Brain microvascular endothelial cell (primary cell): ENCODE data around the gene RUNX1.

Source experiments
- DNase-seq: peaks from one replicate; pipeline ENCODE4 v3.0.0-alpha.2; 2020
- H3K27ac ChIP-seq: fragments of 250-450 bp; sonication (Bioruptor Pico); 2 replicates; pipeline ENCODE4 v1.5.1; 2020; ENCODE audit warnings: mild to moderate bottlenecking, moderate library complexity
- H3K27me3 ChIP-seq: fragments of 250-450 bp; sonication (Bioruptor Pico); replicated peaks from 2 replicates; pipeline ENCODE4 v1.5.1; 2020; ENCODE audit warnings: mild to moderate bottlenecking
- H3K36me3 ChIP-seq: fragments of 250-450 bp; sonication (Bioruptor Pico); replicated peaks from 2 replicates; pipeline ENCODE4 v1.5.1; 2020; ENCODE audit warnings: mild to moderate bottlenecking
- H3K4me3 ChIP-seq: 2 replicates; pipeline ENCODE4 v1.5.1; 2011; ENCODE audit warnings: low read depth, mild to moderate bottlenecking, control low read depth, low read length, moderate library complexity
- in situ Hi-C: cut with HindIII; loops from 2 replicates; pipeline ENCODE4 v1.10.0; 2017; ENCODE audit warnings: low sequenced_read_pairs, low pct_ligation_motif_present
- TF ChIP-seq, protein P1 (sequence below): IDR thresholded peaks from 2 replicates; pipeline ENCODE4 v1.5.1; 2011; ENCODE audit warnings: low read depth, mild to moderate bottlenecking, moderate library complexity, low read length, control low read depth, inconsistent platforms; ENCODE audit errors: missing control alignments

Gene RUNX1

GRCh38 chr21:35028451-35028978 is 20.6 kb downstream of the RUNX1 start:
- no peak overlapping the region for H3K27ac ChIP-seq

DNA sequence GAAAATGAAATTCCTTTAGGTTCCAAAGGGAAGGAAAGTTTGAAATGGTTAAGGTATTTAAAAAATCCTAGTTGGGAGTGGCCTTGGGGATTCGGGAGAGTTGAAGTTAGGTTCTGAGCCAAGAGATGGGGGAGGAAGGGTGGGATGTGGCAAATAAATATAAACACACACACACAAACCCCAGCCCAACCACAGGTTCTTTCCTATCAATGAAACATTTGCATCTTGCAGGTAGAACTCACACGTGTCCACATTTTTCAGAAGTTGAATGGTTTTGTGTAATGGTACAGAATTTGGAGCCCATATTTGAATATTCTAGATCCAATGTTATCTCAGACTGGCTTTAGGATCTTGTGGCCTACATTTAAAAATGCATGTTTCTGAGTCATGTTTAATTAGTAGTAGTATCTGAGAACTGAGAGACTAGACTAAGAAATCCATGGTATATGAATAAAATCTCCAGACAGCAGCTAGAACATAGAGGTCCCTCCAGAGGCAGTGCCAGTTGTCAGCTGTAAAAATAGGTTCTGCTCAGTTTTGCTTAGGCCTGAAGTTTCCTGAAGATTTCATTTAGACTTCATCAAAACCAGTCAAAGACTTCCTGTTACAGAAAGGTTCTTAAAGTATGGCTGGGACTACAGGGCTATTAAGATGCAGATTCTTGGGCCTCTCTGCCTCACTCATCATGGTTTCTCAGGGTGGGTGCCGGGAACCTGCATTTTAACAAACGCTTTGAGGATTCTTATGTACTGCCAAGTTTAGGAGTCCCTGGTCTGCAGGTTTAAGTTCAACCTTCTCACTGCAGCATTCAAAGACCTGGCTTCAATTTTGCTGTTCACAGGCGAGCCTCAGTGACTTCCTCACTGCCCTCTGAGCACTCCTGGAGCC is 21.3 kb downstream of the RUNX1 start:
- no peak overlapping the region for H3K27ac ChIP-seq

More at GRCh38 chr21:35028451-35028978, 20.6 kb downstream of the RUNX1 start:
- Histone ChIP-seq H3K36me3 (no peaks in the 10 kb centered on the region), H3K27me3 (no peaks in the 10 kb centered on the region), H3K4me3 (no peak overlapping the region)
- TF ChIP-seq, protein P1, sequence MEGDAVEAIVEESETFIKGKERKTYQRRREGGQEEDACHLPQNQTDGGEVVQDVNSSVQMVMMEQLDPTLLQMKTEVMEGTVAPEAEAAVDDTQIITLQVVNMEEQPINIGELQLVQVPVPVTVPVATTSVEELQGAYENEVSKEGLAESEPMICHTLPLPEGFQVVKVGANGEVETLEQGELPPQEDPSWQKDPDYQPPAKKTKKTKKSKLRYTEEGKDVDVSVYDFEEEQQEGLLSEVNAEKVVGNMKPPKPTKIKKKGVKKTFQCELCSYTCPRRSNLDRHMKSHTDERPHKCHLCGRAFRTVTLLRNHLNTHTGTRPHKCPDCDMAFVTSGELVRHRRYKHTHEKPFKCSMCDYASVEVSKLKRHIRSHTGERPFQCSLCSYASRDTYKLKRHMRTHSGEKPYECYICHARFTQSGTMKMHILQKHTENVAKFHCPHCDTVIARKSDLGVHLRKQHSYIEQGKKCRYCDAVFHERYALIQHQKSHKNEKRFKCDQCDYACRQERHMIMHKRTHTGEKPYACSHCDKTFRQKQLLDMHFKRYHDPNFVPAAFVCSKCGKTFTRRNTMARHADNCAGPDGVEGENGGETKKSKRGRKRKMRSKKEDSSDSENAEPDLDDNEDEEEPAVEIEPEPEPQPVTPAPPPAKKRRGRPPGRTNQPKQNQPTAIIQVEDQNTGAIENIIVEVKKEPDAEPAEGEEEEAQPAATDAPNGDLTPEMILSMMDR: no peak
- in situ Hi-C loops: no loop called here
- no peak for DNase-seq

GRCh38 chr21:35026617-35027562 is 22.2 kb downstream of the RUNX1 start:
- in situ Hi-C loops: no loop called here
- peak overlapping the region; percentile 44 for H3K4me3 ChIP-seq
- peak; percentile 62 for DNase-seq
- no peaks in the 10 kb centered on the region for H3K36me3 ChIP-seq
- no peaks in the 10 kb centered on the region for H3K27me3 ChIP-seq
- peak overlapping the region; percentile 34 for H3K27ac ChIP-seq
- TF ChIP-seq, protein P1: no peak

More for the DNA sequence above, 21.3 kb downstream of the RUNX1 start:
- Histone ChIP-seq H3K27me3 (no peaks in the 10 kb centered on the region), H3K4me3 (no peak overlapping the region), H3K36me3 (no peaks in the 10 kb centered on the region)
- in situ Hi-C loops: no loop called here
- no peak for DNase-seq
- TF ChIP-seq, protein P1: no peak

DNA sequence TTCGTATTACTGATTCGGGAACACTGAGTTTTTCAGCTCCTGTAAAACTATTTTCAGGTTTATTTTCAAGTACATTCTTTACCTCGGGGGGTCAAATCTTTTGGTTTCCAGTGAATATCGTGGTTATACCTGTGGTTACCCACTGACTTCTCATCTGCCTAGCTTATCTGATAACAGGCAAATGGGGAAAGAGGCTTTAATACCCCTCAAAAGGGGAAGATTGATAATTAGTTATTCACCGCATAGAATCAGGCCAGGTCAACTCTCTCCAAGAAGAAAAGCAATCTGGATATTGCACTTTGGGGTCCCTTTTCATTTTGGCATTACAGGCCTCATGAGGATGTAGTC is 23.0 kb downstream of the RUNX1 start:
- no peak for DNase-seq
- in situ Hi-C loops: no loop called here
- Histone ChIP-seq H3K27me3 (no peaks in the 10 kb centered on the region), H3K27ac (no peak overlapping the region), H3K4me3 (no peak overlapping the region), H3K36me3 (no peaks in the 10 kb centered on the region)
- TF ChIP-seq, protein P1: no peak

GRCh38 chr21:35025206-35026152 is 23.6 kb downstream of the RUNX1 start:
- Histone ChIP-seq H3K4me3 (no peak overlapping the region), H3K27ac (no peak overlapping the region), H3K36me3 (no peaks in the 10 kb centered on the region), H3K27me3 (no peaks in the 10 kb centered on the region)
- DNase-seq: no peak
- TF ChIP-seq, protein P1: no peak
- in situ Hi-C loops: no loop called here
